Activated CD8-positive, alpha-beta memory T cell treated with anti-CD3 and anti-CD28 coated beads, Interleukin-2, amount 50 U/mL, for 4 hours (primary cell): Measurements from ENCODE around the gene DOCK2.
"Not testable (repeated sequence)": the region's sequence is repeated elsewhere in the genome, so short reads cannot be mapped to it uniquely, and the experiment has no call there.

Source experiments
- DNase-seq: peaks from one replicate; pipeline ENCODE4 v3.0.0-alpha.2; 2020

DOCK2 gene

DNA sequence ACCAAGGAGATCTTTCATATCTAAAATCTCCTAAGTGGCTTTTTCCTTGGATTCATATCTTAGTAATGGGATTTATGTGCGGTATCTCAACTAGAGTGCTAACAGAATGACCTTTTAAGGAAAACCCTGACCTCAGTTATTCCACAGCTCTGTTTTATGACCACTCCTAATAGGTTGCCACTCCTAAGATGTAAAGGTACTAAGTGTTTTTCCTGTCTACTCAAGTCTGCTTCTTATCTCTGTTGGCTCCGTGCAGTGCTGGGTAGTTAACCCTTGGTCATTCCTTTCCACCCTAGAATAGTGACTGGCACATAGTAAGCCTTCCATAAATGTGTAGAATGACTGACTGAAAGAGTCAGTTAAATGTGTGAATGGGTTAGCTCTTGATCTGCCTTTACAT is 161.4 kb downstream of the DOCK2 start:
- DNase-seq: no peak

DNA sequence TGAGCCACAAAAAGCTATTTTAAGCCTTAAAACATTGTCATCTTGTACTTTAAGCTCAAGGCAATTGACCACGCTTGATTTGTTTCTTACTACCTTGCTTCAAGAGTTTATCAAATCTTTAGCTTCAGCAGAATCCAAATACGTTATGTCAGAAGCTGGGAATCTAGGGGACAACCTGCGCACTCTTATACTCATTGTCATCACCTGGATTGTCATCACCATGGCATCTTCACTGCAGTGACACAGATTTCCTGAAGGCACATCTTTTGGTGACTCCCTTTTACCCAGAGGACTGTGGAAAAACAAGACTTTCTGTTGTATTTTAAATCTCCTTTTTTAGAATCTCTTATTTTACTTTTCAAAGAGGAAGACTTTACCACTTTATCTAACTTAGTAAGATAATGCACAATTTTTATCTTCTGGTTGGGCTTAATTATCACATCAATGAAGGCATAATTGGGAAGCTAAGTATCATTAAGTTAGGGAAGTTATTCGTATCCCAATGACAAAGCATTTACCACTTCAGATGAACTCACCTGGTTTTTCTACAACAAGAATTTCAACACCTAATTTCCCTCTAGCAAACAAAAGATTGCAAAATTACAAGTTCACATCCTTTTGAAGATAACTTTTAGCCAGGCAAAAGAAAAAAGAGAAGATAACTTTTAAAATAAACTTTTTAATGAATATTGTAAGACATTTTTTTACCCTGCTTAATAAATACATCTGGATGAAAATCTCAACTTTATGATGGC is 162.0 kb downstream of the DOCK2 start:
- DNase-seq: no peak

DNA sequence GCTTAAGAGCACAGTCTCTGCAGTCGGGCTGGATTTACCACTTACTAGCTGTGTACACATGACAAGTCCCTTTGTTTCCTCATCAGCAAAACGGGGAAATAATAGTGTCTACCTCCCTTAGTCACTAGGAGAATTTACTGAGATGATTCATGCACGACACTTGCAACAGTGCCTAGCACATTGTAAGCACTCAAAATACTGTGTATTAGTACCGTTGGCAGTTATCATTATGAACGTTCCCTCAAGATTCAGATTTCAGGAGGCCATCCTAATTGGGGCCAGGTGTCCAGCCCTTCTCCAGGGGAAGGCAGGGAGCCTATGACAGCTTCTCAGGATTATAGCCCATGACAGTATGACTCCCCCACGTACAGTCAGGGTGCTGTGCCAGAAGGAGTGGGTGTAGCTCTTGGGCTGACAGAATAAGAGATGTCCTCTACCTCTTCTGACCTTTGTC is 164.3 kb downstream of the DOCK2 start:
- no peak for DNase-seq

DNA sequence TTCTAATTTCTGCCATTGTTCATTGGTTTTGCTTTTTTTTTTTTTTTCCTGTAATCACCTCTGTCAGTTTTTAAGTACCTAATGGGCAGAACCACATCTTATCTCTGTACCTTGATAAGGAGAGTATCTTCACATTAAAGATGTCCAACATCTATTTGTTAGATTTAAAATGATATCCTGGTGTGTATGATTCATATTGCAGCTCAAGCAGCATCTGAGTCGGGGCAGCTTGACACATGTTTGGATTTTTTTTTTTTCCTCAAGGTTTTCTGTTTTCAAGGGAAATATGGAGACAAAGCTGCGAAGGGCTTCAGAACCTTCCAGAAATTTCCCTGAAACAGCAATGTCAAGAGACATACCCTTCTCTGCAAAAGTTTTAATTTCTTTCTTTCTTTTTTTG is 164.7 kb downstream of the DOCK2 start:
- no peak for DNase-seq

DNA sequence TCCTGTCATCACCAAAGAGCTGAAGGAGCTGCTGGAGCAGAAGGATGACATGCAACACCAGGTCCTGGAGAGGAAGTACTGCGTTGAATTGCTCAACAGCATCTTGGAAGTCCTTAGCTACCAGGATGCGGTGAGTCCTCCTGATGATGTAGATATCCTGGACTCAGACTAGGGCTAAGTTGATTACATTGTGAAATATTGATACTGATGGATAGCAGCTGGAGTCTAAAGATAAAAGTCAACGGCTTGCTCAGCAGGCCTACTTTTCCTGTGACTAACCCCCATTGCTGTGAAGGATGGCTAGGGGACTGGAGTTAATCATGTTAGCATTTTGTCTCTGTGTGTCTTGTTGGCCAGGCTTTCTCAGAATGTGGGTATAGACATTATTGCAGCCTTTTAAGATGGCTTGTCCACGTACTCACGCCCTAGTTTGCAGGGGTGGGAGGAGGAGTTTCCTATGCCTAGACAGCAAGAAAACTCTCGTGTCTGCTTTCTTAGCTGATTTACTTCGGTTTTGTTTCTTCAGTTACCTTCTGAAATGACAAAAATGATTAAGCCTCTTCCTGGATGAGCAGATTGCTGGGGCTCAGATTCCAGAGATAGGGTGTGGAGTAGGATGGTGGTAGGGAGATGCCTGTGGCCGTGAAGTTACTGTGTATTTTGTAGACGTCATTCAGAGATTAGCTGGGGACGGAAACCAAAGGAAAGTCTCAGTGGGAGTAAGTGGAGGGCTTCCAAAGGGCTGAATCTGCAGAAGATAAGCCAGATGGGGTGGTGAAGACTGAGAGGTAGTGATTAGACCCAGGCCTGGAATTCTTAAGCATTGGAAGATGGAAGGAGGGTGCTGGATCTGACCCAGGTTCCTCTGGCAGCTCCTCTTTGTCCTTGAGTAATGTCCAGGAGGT is 166.3 kb downstream of the DOCK2 start:
- no peak for DNase-seq

DNA sequence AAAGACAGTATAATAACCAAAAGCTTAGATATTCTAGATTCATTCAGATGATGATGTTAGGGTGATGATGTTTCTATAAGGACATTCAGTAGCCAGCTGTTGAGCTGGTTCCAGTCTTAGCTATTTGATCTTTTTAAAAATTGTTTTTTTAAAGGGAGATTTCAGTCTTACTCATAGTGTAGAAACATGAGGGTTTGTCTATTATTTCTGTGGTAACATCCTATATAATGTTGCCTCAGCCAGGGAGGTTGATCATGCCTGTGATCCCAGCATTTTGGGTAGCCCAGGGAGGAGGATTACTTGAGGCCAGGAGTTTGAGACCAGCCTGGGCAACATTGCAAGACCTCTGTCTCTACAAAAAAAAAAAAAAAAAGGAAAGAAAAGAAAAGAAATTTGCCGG is 167.8 kb downstream of the DOCK2 start:
- no peak for DNase-seq

DNA sequence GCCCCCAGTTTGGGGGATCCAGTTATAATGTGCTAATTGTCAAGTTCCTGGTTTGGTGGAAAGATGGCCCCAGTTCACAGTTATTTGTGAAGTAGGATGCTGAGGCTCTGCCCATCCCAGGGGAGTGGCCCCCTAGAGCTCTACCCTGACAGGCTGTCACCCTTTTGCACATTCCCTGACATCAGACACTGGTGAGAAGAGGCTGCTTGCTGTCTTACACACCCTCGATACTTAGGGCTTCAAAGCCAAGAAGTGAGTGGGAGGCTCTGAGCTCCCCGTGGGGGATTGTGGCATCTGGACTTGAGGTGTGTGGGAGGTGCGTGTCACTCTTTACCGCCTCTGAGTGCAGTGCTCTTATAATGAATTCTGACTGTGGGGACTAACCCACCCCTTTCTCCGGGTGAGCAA is 168.5 kb downstream of the DOCK2 start:
- DNase-seq: peak; percentile 39

DNA sequence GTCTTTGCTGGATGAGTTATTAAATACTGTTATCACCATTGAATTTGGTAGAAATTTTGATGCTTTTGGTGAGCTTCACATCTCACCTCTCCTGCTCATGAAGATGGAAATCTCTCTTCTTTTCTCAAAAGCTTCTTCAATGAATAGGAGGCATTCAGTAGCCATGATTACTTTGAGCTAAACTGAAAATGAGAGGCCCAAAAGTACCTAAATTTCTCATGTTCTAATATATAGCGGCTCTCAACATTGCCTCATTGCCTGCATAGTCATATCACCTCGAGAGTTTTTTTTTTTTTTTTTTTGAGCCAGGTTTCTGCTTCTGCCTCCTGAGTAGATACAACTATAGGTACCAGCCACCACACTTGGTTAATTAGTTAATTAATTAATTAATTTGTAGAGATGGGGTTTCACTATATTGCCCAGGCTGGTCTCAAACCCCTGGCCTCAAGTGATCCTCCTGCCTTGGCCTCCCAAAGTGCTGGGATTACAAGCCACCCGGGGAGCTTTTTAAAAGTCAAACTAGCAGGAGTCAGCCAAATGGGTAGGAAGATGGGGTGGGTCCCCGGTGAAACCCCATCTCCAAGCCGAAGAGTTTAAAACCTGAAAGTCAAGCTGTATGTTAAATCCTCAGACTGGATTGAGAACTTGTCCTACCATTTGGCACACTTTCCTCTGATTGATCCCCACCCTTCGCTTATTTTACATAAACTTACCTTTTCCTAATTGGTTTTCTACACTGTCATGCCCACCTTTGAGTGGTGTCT is 169.0 kb downstream of the DOCK2 start:
- DNase-seq: no peak

DNA sequence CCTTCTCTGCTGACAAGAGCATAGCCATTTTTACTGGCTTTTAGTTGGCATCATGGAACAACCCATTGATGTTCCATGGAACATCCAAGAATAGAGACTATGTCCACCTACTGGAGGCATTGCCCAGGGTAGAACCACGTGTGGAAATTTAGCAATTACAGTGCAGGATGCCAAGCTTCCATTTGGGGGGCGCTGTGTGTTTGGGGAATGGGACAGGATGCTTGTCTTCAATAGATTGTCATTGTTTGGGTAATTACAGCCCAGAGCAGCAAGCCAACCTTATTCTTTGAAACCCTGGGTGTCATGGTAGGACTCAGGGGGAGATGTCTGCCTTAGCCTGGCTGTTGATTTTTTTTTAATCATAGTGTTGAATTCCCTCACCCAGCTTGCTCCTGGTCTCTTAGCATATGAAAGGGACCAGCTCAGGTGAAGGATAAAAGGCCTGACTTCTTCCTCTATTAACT is 171.1 kb downstream of the DOCK2 start:
- DNase-seq: no peak

DNA sequence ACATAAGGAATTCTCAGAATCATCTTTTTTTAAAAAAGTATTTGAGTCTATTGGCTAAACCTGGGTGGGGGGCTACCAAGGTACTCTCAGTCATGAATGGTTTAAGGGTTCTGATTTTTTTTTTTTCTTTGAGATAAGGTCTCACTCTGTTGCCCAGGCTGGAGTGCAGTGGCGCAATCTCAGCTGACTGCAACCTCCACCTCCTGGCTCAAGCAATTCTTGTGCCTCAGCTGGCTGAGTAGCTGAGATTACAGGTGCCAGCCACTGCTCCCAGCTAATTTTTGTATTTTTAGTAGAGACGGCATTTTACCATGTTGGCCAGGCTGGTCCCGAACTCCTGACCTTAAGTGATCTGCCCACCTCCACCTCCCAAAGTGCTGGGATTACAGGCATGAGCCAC is 171.8 kb downstream of the DOCK2 start:
- not testable (repeated sequence) for DNase-seq

DNA sequence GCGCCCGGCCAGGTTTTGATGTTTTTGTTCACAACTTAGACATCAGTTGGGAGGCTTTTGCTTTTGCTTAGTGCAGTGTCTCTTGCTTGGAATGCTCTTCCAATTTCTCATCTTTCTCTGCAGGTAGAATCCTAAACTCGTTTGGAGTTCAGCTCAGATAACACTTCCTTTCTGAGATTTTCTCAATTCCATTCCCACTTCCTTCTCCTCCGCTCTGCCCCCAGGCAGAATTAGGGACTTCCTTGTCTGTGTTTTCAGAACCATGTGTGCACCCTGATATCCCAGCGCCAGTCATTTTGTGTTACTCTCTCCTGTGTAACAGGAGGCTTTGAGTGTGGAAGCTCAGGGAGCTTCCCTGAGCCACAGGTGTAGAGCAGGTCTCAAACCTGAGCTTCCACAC is 172.2 kb downstream of the DOCK2 start:
- DNase-seq: no peak

DNA sequence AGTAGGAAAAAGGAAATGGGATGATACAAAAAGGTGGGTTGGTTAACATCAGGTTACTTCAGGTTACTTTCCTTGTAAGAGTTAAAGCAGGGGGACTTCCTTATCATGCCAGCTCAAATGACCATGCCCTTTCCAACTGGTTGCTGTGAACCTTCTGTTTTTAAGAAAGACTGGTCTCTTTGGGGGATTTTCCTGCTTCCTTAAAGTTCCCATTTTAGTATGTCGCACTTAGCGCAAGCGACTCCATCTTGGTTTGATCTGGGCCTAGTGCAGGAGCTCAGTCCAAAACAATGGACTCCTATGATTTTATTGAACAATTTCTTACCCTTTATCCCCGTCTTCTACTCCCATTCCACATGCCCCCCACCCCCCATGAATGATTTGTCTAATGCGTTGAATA is 173.4 kb downstream of the DOCK2 start:
- no peak for DNase-seq

DNA sequence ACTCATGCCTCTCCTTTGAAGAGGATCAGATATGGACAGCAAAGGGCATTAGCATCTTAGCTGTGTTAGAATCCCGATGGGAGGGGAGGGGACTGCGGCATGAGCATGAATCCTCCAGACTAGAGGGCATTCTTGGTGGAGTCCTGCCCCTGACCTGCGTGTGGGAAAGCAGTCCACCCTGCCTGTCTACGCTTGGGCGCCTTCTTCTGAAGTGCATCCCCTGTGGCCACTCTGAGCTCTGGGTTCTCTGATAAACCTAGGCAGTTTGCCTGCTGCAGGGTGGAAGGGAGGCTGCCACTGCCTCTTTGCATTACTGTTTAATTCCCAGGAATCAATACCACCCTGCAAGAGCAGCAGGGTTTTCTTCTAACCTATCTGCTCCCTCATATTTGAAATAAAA is 173.9 kb downstream of the DOCK2 start:
- DNase-seq: no peak

DNA sequence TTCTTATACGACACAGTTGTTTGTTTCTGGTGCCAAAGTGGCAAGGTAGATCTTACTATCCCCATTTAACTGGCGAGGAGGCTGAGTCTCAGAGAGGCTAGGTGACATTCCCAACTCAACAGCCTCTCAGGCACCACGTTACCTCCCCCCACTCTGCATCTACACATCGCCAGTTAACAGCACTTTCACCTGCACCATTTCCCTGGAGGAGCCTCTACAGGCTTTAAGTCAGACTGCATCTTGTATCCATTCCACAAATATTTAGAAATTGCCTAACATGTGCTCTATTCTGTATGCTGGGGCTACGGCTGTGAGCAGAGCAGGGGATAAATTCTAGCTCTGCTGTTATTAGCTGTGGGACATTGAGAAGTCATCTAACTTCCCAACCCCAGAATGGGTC is 174.6 kb downstream of the DOCK2 start:
- no peak for DNase-seq

DNA sequence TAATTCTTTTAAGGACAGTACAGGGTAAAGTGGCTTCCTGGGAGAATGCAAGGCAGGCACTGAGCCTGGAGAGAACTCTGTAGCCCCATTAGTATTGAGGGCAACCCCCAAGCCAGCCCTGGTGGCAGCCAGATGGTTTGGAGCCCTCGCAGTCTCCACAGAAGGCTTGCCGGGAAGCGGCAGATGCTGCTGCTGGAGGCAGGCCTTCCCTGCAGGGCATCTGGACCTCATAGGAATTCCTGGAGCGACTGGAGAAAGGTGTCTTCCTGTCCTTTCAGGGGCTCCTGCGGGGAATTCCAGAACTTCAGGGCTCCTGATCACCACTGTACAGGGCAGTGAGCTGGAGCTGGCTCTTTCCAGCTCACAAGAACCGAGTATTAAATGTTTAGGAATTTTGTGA is 175.7 kb downstream of the DOCK2 start:
- DNase-seq: no peak

DNA sequence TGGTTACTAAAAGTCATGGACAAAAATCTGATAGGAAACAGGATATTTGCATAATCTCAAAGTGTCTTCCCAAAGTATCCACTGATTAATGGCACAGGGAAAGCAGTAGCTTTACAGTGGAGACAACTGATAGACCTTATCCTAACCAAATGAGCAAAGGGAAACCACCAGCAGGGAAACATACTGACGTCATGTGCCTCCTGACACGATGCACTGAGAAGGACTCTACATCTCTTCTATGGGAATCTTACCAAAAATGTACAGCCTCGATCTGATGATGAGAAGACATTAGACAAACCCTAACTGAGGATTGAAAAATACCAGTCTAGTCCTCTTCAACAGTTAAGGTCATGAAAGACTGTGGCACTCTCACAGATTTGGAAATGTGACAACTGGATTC is 177.0 kb downstream of the DOCK2 start:
- no peak for DNase-seq

DNA sequence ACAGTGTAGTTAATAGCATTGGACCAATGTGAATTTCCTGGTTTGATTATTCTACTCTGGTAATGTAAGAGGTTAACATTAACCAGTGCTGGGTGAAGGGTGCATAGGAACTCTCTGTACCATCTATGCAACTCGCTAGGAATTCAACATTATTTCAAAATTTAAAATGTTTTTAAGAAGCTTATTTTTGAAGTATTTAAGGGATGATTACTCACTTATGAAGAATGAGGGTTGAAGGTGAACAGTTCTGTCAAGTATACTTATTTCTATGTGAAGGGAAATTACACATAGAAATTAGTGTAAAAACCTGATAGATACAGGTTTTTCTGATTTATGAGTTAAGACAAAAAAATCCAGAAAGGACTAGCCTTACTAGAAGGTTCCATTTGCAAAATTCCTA is 177.4 kb downstream of the DOCK2 start:
- DNase-seq: no peak

DNA sequence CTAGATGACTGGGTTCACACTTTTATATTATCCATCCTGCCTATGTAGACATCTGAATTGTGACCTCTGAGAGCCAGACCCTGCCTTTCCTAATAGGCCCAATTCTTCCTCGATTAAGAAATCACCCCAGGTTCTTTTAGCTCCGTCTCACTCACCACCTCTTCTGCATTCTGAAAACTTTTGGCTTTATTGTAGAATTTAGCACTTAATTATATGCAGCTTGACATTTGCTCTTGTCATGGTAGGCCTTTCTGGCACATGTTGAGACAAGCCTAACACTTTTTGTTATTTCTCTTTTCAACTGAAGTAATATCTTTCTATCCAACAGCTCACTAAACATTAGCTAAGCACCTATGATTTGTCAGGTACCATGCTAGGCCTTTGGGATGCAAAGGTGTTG is 180.0 kb downstream of the DOCK2 start:
- no peak for DNase-seq

DNA sequence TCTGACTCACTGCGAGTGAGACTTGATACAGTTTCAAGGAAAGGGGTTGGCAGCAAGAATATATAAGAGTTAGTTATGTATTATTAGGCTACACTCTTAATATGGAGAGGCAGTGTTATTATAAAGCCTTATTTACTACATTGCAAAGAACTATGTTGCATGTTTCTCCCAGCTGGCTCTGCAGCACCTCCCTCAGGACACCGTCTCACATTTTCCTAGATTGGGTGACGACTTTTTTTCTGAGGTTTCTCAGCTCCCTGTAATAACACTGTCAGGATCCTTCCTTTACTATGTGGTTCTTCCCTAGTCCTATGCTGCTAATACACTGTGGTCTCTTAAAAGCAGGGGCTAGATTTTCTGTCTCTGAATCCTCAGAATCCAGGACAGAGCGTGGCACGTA is 189.5 kb downstream of the DOCK2 start:
- no peak for DNase-seq

DNA sequence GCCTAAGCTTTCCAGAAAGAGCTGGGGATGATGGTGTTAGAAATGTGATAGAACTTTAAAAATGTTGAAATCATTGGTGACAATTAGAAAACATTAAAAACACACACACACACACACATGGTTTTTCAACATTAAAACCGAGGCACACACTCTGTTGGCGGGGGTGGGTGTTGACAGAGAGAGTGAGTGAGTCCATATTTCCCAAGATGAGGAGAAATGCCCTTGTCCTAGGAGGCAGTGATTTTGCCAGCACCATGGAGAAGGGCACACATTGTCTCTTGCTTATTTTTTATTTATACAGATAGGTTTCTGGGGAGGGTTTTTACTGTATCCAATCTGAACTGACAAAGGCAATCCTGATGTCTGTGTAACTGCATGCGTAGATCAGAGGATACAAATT is 190.7 kb downstream of the DOCK2 start:
- no peak for DNase-seq

DNA sequence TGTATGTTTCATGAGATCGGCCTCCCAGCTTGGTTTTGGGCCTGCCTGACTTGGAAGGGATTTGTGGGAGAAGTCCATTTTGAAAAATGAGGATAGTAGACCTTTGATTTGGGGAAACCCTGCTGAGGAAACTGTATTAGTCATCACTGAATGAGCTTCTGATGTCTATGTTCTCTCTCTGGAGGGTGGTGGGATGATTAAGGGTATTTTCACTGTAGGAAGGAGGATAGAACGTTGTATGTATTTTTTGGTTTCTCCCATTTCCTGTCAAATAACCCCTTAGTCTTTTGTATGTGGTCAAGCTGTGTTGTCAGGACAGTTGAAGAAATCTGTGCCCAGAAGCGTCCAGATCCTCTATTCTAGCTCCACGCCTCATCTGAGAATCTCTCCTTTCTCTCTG is 191.3 kb downstream of the DOCK2 start:
- no peak for DNase-seq

DNA sequence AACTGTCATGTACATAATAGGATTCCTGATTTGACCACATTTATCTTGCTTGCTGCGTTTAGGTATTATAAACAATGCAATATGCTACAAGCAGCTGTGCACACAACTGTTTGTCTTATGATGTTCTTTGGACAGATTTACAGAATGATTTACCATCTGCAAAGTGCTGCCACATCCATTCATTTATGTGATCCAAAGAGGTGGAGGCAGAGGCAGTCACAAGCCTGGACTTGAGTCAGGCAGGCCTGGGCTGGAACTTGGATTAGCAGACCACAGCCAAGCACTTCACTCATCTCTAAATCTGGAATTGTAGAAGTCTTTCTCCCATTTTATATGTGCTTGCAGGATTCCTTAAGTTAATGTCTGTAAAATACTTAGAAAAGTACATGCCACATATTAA is 194.3 kb downstream of the DOCK2 start:
- no peak for DNase-seq

DNA sequence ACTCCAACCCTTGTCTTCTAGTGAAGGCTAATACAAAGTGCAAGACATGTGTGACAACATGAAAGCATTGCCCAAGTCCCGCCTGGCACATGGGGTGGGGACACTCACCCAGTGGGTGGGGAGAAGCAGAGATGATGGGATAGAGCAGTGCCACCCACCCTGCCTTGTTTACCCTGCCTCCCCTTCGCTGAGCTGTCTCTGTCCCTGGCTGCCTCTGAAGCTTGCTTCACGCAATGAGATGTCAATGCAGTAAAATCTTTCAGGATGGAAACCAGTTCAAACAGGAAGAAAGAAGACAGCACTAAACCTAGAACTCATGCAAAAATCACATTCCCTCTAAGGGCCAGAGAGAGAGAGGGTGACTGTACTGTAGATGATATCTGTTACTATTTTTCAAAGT is 195.2 kb downstream of the DOCK2 start:
- DNase-seq: no peak
